HEK293T (cell line): Measurements from ENCODE around the gene CUL9.

Experiments used
- ARNT ChIP-seq: fragments of 450-650 bp; IDR thresholded peaks from 2 replicates; pipeline ENCODE4 v1.6.1; 2017; ENCODE audit warnings: mild to moderate bottlenecking
- BHLHE40 ChIP-seq: fragments of 450-650 bp; IDR thresholded peaks from 2 replicates; pipeline ENCODE4 v1.6.1; 2016; ENCODE audit warnings: mild to moderate bottlenecking, moderate library complexity, borderline replicate concordance
- CTBP1 ChIP-seq: fragments of 450-650 bp; IDR thresholded peaks from 2 replicates; pipeline ENCODE4 v1.6.1; 2016; ENCODE audit warnings: borderline replicate concordance
- ELF4 ChIP-seq: fragments of 450-650 bp; IDR thresholded peaks from 2 replicates; pipeline ENCODE4 v1.6.1; 2017; ENCODE audit warnings: antibody characterized with exemption
- FOXK2 ChIP-seq: fragments of 450-650 bp; IDR thresholded peaks from 2 replicates; pipeline ENCODE4 v1.6.1; 2016; ENCODE audit warnings: mild to moderate bottlenecking
- FOXM1 ChIP-seq: fragments of 450-650 bp; IDR thresholded peaks from 2 replicates; pipeline ENCODE4 v1.6.1; 2017; ENCODE audit warnings: mild to moderate bottlenecking, borderline replicate concordance
- HDGF ChIP-seq: fragments of 450-650 bp; IDR thresholded peaks from 2 replicates; pipeline ENCODE4 v1.6.1; 2017; ENCODE audit warnings: antibody characterized with exemption, borderline replicate concordance
- L3MBTL2 ChIP-seq: fragments of 450-650 bp; conservative IDR thresholded peaks from 2 replicates; pipeline ENCODE4 v1.6.1; 2016; ENCODE audit warnings: mild to moderate bottlenecking
- LEF1 ChIP-seq: fragments of 450-650 bp; IDR thresholded peaks from 2 replicates; pipeline ENCODE4 v1.6.1; 2017; ENCODE audit warnings: mild to moderate bottlenecking, borderline replicate concordance
- NFRKB ChIP-seq: fragments of 450-650 bp; IDR thresholded peaks from 2 replicates; pipeline ENCODE4 v1.6.1; 2016; ENCODE audit warnings: mild to moderate bottlenecking, moderate library complexity
- PKNOX1 ChIP-seq: fragments of 450-650 bp; IDR thresholded peaks from 2 replicates; pipeline ENCODE4 v1.6.1; 2016
- SP1 ChIP-seq: fragments of 450-650 bp; IDR thresholded peaks from 2 replicates; pipeline ENCODE4 v1.6.1; 2017
- SUZ12 ChIP-seq: fragments of 450-650 bp; IDR thresholded peaks from 2 replicates; pipeline ENCODE4 v1.6.1; 2016; ENCODE audit warnings: mild to moderate bottlenecking
- TARDBP ChIP-seq: fragments of 450-650 bp; IDR thresholded peaks from 2 replicates; pipeline ENCODE4 v1.6.1; 2016

GRCh38 chr6:43255408-43256054 is 73.5 kb downstream of the CUL9 start:
- TF ChIP-seq SP1, result no peak
- no peak for TF ChIP-seq ARNT
- no peak for TF ChIP-seq BHLHE40
- TF ChIP-seq LEF1, result no peak
- no peak for TF ChIP-seq CTBP1
- TF ChIP-seq SUZ12, result no peak
- no peak for TF ChIP-seq FOXM1
- TF ChIP-seq TARDBP, result no peak
- TF ChIP-seq HDGF, result no peak
- TF ChIP-seq NFRKB, result no peak
- no peak for TF ChIP-seq FOXK2
- TF ChIP-seq PKNOX1, result no peak
- TF ChIP-seq ELF4, result no peak
- no peak for TF ChIP-seq L3MBTL2
